Left lung (tissue), 10 donors: Measurements from ENCODE around the gene ITM2B. TPM values are rescaled to one million over a fixed set of nuclear protein-coding genes. Genes with fewer than 3 reads are reported as not detected.

Experiments
- ATAC-seq: fragments of 200-7000 bp; cut with Tn5 transposase; one replicate; pipeline ENCODE4 v1.9.1; 2020; ENCODE audit warnings: moderate library complexity
- DNase-seq, 4 donors: peaks; one replicate each; pipeline ENCODE4 v3.0.0-alpha.2; 2013 to 2020
- H3K27ac ChIP-seq, 2 donors: fragments of 200-600 bp; sonication (generic) in 1 of 2; one replicate each; pipeline versions ENCODE4 v1.5.0 to v1.8.0; 2020 to 2021
- H3K27me3 ChIP-seq, 2 donors: fragments of 200-600 bp; sonication (generic) in 1 of 2; one replicate each; pipeline versions ENCODE4 v1.5.0 to v1.8.0; 2020 to 2021
- H3K36me3 ChIP-seq, 2 donors: fragments of 200-600 bp; sonication (generic) in 1 of 2; one replicate each; pipeline versions ENCODE4 v1.5.0 to v1.8.0; 2020 to 2021
- H3K4me1 ChIP-seq, 2 donors: fragments of 200-600 bp; one replicate each; pipeline ENCODE4 v1.8.0; 2021
- H3K4me3 ChIP-seq, 2 donors: fragments of 200-600 bp; sonication (generic) in 1 of 2; one replicate each; pipeline versions ENCODE4 v1.5.0 to v1.8.0; 2020 to 2021; ENCODE audit warnings: mild to moderate bottlenecking in 1 of 2
- H3K9me3 ChIP-seq, 2 donors: fragments of 200-600 bp; sonication (generic) in 1 of 2; one replicate each; pipeline versions ENCODE4 v1.5.0 to v1.8.0; 2020 to 2021
- CTCF ChIP-seq, 2 donors: fragments of 200-600 bp; sonication (generic) in 1 of 2; IDR thresholded peaks; one replicate each; pipeline versions ENCODE4 v1.5.0 to v1.8.0; 2021; ENCODE audit warnings: antibody characterized with exemption in 2 of 2
- intact Hi-C, 2 donors: fragments of 100-400 bp; cut with DNase I; formaldehyde crosslinking; loops; one replicate each; pipeline versions ENCODE4 v1.11.2 to v1.14.2; 2022
- polyA plus RNA-seq, 6 donors: library from polyadenylated mRNA; unstranded; fragments of 120-200 nt; gene quantifications; one replicate each; pipeline ENCODE4 v1.2.1, GENCODE V29; 2013; ENCODE audit not compliant: insufficient read length in 6 of 6
- total RNA-seq, 2 donors: library from RNA; stranded (reverse); fragmentation: NEBNext Ultra II Directional; extraction: Animal tissue kit (Norgen Biotek cat#: 25700); gene quantifications; one replicate each; pipeline ENCODE4 v1.2.1, GENCODE V29; 2021
- donor health status: DM: no; HTN: yes; CAD: no.
- donor health status: DM: no; HTN: no; CAD: no.

The ITM2B gene
- total and polyA plus RNA-seq, 8 donors: 530 to 683 (median 621) TPM

- Histone ChIP-seq H3K4me3 (no peak overlapping the region), H3K27me3 (no peaks in the 10 kb centered on the region), H3K36me3 (no peaks in the 10 kb centered on the region), H3K27ac (no peak overlapping the region), H3K4me1 (peaks cover 0 to 12% of the 10 kb centered on the region in 2 donors), H3K9me3 (peaks cover 0 to 4% of the 10 kb centered on the region in 2 donors)
- no peak for DNase-seq
- no peak for TF ChIP-seq CTCF (IDR thresholded peaks at IDR 0.05)
- intact Hi-C loops: no loop called here
- no peak for ATAC-seq
Observed at GRCh38 chr13:48216204-48216711, 16.7 kb upstream of the ITM2B start.

GRCh38 chr13:48220592-48220980, 12.4 kb upstream of the ITM2B start:
- Histone ChIP-seq H3K9me3 (peaks cover 0 to 4% of the 10 kb centered on the region in 2 donors), H3K4me1 (peaks cover 5 to 32% of the 10 kb centered on the region in 2 donors), H3K27me3 (no peaks in the 10 kb centered on the region), H3K4me3 (no peak overlapping the region), H3K27ac (peak overlapping the region; percentile 89 to 90), H3K36me3 (no peaks in the 10 kb centered on the region)
- ATAC-seq: no peak
- TF ChIP-seq CTCF (IDR thresholded peaks at IDR 0.05): no peak
- intact Hi-C loops: no loop called here
- DNase-seq: no peak

- DNase-seq (no peak), ATAC-seq (peak; percentile 42)
- H3K27me3 ChIP-seq: no peaks in the 10 kb centered on the region
- no peaks in the 10 kb centered on the region for H3K36me3 ChIP-seq
- peak overlapping the region; percentile 89 to 90 for H3K27ac ChIP-seq
- H3K4me1 ChIP-seq: peaks cover 5 to 32% of the 10 kb centered on the region in 2 donors
- intact Hi-C loops: no loop called here
- H3K4me3 ChIP-seq: no peak overlapping the region
- no peak for TF ChIP-seq CTCF (IDR thresholded peaks at IDR 0.05)
- H3K9me3 ChIP-seq: peaks cover 0 to 4% of the 10 kb centered on the region in 2 donors
Observed at GRCh38 chr13:48220981-48221685, 11.9 kb upstream of the ITM2B start.

- Histone ChIP-seq H3K27ac (peak overlapping the region; percentile 89 to 90), H3K4me3 (peak overlapping the region in 1 of 2 donors; percentile 27), H3K9me3 (peaks cover 0 to 4% of the 10 kb centered on the region in 2 donors), H3K4me1 (peaks cover 5 to 32% of the 10 kb centered on the region in 2 donors), H3K27me3 (no peaks in the 10 kb centered on the region), H3K36me3 (no peaks in the 10 kb centered on the region)
- intact Hi-C loops: no loop called here
- ATAC-seq: peak; percentile 50
- no peak for DNase-seq
- no peak for TF ChIP-seq CTCF (IDR thresholded peaks at IDR 0.05)
Observed at GRCh38 chr13:48221686-48222187, 11.3 kb upstream of the ITM2B start.
